COR-L47 (cell line): Measurements from ENCODE around the gene CLUH.
"Not testable (repeated sequence)": the region's sequence is repeated elsewhere in the genome, so short reads cannot be mapped to it uniquely, and the experiment has no call there.

ENCODE experiments used
- DNase-seq: peaks from one replicate; lab custom pipeline; 2025; lab: John Stamatoyannopoulos, UW

The CLUH gene

GRCh38 chr17:2688351-2689342, 22.9 kb downstream of the CLUH start:
- no peak for DNase-seq

GRCh38 chr17:2687074-2687418, 24.5 kb downstream of the CLUH start:
- DNase-seq = no peak

- DNase-seq = no peak
These were observed 25.9 kb downstream of the CLUH start for GRCh38 chr17:2685696-2686095.

GRCh38 chr17:2684549-2684948, 27.0 kb downstream of the CLUH start:
- no peak for DNase-seq

- no peak for DNase-seq
These were observed 27.7 kb downstream of the CLUH start for GRCh38 chr17:2683912-2684311.

- no peak for DNase-seq
These were observed 29.2 kb downstream of the CLUH start for GRCh38 chr17:2682176-2682938.

GRCh38 chr17:2681650-2682049, 29.9 kb downstream of the CLUH start:
- no peak for DNase-seq

GRCh38 chr17:2680961-2681360, 30.6 kb downstream of the CLUH start:
- DNase-seq = no peak

GRCh38 chr17:2679247-2679646, 32.3 kb downstream of the CLUH start:
- DNase-seq = not testable (repeated sequence)

- DNase-seq = no peak
These were observed 39.5 kb downstream of the CLUH start for GRCh38 chr17:2672026-2672425.

- not testable (repeated sequence) for DNase-seq
These were observed 51.2 kb downstream of the CLUH start for GRCh38 chr17:2660410-2660809.

GRCh38 chr17:2659337-2659736, 52.2 kb downstream of the CLUH start:
- not testable (repeated sequence) for DNase-seq

- no peak for DNase-seq
These were observed 55.3 kb downstream of the CLUH start for GRCh38 chr17:2656283-2656682.

GRCh38 chr17:2655546-2655945, 56.0 kb downstream of the CLUH start:
- DNase-seq = no peak

GRCh38 chr17:2652911-2653310, 58.7 kb downstream of the CLUH start:
- not testable (repeated sequence) for DNase-seq

GRCh38 chr17:2649191-2649590, 62.4 kb downstream of the CLUH start:
- DNase-seq = no peak

GRCh38 chr17:2647957-2648356, 63.6 kb downstream of the CLUH start:
- no peak for DNase-seq

- DNase-seq = no peak
These were observed 66.6 kb downstream of the CLUH start for GRCh38 chr17:2644971-2645370.
